A549 treated with AZD2906 at 1 μM for 4 hours (cell line): ENCODE data around the gene CYB5R2. TPM values are rescaled to one million over a fixed set of nuclear protein-coding genes. Genes with fewer than 3 reads are reported as not detected.

ENCODE experiments used
- total RNA-seq: library from RNA; stranded (reverse); fragments of 200-300 nt; extraction: Qiagen RNA extraction; gene quantifications from 5 replicates; pipeline ENCODE4 v1.2.3, GENCODE V29; 2022

Gene CYB5R2
- total RNA-seq, result 4.0 to 6.1 TPM (median 4.4 TPM) in 5 replicates

DNA sequence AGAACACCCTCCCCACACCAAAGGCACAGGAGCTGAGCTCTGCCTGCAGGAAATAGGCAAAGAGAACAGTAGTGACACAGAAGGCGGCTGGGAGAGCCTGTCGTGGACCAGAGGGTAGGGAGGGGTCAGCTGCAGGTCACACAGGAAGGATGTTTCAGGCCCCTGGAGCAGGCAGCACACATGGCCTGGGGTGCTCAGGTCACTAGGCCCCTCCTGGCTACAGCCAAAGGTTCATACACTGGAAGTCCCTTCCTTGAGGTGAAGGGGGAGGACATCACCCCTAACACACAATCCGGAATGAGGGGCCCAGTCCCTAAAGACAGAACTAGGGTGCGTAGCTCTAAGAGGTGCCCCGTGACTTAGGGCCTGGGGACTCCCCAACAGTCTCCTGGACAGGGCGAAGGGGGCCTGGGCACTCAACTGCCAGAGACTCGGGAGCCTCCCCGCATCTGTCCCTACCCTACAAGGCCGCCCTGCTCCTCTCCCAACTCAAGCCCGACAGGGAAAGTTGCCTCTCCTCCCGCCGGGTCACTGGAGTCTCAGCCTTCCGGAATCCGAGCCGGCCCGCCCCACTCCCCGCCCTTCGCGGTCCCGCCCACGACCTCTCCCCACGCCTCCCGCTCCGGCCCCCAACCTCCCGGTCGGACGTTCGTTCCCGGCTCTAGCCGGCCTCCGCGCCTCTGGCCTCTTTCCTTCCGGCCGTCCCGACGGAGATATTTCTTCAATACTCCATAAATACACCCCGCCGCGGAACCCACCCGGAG lies at the start of gene CYB5R2:
Gene CYB5R2, minus strand, starts transcription at position 541 of the 764 bp plus-strand sequence. CDS start 675 bp downstream, outside the sequence.

DNA sequence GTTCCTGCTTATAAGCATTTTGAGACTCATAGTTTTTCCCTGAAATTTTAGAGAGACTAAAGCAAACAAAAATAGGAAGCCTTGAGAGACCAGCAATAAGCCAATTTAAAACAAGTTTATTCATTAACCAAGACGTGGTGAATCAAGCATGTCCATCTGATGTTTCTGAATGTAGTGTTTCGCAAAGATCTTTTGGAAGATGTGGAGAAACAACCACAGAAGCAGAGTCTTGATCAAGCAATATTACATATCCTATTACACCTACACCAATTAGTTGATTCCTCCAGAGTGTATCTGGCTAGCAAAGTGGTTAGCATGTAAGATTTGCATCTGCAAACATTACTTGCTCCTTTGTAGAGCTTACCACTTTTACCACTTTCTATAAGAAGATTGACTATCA lies 33.1 kb upstream of the CYB5R2 start, which contains the start of gene OVCH2:
Gene OVCH2, minus strand, starts transcription at position 101 of the 400 bp plus-strand sequence. Its CDS starts 83 bp downstream, at position 18.

Other genes with a start within 250 kb of the CYB5R2 start
- gene OLFML1, start 188.0 kb downstream of the CYB5R2 start, total RNA-seq, result 0.07 TPM in 1 of 5 replicates, not detected in the others
- 8.1 to 10.5 TPM (median 9.6 TPM) in 5 replicates for gene PPFIBP2, start 159.5 kb downstream of the CYB5R2 start, total RNA-seq
- not detected in 5 replicates for gene OVCH2, start 33.0 kb upstream of the CYB5R2 start, total RNA-seq
- not detected in 5 replicates for gene OR5P2, start 123.4 kb upstream of the CYB5R2 start, total RNA-seq
- not detected in 5 replicates for gene OR5P3, start 157.3 kb upstream of the CYB5R2 start, total RNA-seq